ENCODE measurements around the gene DNAL4. TPM values are rescaled to one million over a fixed set of nuclear protein-coding genes. Genes with fewer than 3 reads are reported as not detected.

The DNAL4 gene
- total RNA-seq, 1 experiment from 2014 or later, result 8.3 TPM

DNA sequence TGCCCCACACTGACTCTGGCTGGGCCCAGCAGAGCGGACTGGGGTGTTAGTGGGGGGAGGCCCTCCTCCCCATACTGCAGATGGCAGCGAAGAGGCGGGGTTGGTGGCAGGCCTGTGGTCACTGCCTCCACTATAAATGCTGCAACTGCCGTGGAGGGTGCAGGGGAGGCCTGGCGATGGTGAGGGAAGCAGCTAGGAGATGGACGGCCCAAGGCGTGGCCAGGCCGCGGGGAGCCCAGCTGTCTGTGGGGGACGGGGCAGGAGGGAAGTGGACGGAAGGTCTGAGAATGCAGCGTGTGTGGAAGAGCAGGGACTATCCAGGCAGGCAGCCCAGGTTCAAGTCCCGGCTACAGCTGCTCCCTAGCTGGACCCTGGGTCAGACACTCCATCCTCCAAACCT is 18.3 kb downstream of the DNAL4 start:
- H4K5ac ChIP-seq (ENCODE audit: insufficient read length, low read depth, low read length), result no peak overlapping the region
- no peaks in the 10 kb centered on the region for H3K23me2 ChIP-seq (ENCODE audit: insufficient read length, low read depth, low read length, poor library complexity, severe bottlenecking)
- no peak overlapping the region for H3K4ac ChIP-seq (ENCODE audit: low read depth, low read length)
- no peak overlapping the region for H2BK15ac ChIP-seq (ENCODE audit: low read depth, low read length)
- Mint-ChIP-seq H3K4me3 (no peak overlapping the region), H3K36me3 (ENCODE audit: insufficient read depth in 1 of 3, low read depth in 3 of 3) (no peaks in the 10 kb centered on the region), H3K9me3 (no peaks in the 10 kb centered on the region), H3K27me3 (ENCODE audit: low read depth) (peaks cover 2% of the 10 kb centered on the region), H3K27ac (peak overlapping the region; percentile 44 to 90 (median 48); a peak in 5 of 7 replicates), H3K4me1 (peaks cover 4 to 15% of the 10 kb centered on the region in 2 experiments)
- no peak overlapping the region for H2BK120ac ChIP-seq (ENCODE audit: low read depth, low read length, poor library complexity, severe bottlenecking)
- H3K14ac ChIP-seq (ENCODE audit: insufficient read depth, low read length), result peak overlapping the region; percentile 65; the same call in 1 of the 2 replicates
- peak overlapping the region; percentile 56 for H3K18ac ChIP-seq (ENCODE audit: insufficient read length, low read depth, low read length)
- no peak overlapping the region for H4K8ac ChIP-seq (replicated peaks; ENCODE audit: insufficient read length, low read depth, low read length)
- H3K79me2 ChIP-seq (ENCODE audit: insufficient read depth, low read length), result no peaks in the 10 kb centered on the region
- no peaks in the 10 kb centered on the region for H3K9me3 ChIP-seq (ENCODE audit: control insufficient read depth, low read depth, low read length)
- TF ChIP-seq, protein P1, sequence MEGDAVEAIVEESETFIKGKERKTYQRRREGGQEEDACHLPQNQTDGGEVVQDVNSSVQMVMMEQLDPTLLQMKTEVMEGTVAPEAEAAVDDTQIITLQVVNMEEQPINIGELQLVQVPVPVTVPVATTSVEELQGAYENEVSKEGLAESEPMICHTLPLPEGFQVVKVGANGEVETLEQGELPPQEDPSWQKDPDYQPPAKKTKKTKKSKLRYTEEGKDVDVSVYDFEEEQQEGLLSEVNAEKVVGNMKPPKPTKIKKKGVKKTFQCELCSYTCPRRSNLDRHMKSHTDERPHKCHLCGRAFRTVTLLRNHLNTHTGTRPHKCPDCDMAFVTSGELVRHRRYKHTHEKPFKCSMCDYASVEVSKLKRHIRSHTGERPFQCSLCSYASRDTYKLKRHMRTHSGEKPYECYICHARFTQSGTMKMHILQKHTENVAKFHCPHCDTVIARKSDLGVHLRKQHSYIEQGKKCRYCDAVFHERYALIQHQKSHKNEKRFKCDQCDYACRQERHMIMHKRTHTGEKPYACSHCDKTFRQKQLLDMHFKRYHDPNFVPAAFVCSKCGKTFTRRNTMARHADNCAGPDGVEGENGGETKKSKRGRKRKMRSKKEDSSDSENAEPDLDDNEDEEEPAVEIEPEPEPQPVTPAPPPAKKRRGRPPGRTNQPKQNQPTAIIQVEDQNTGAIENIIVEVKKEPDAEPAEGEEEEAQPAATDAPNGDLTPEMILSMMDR (conservative IDR thresholded peaks at IDR 0.05), result no peak
- no peaks in the 10 kb centered on the region for H3K27me3 ChIP-seq (ENCODE audit: insufficient read depth, low read length)
- no peak overlapping the region for H3K23ac ChIP-seq (ENCODE audit: insufficient read length, low read depth, low read length)
- no peak overlapping the region for H3K56ac ChIP-seq (ENCODE audit: insufficient read length, low read depth, low read length)
- no peak overlapping the region for H2BK20ac ChIP-seq (ENCODE audit: low read depth, low read length, poor library complexity, severe bottlenecking)
- H3K9ac ChIP-seq (ENCODE audit: extremely low read depth, insufficient read length, low read length), result no peak overlapping the region
- WGBS (ENCODE audit: extremely low coverage, insufficient read length, low lambda C conversion rate), result no CpG with 5 or more reads among the region's 13 CpGs
- H3T11ph ChIP-seq (ENCODE audit: low read length), result no peak overlapping the region
- no peaks in the 10 kb centered on the region for H3K4me1 ChIP-seq (ENCODE audit: insufficient read depth, low read length)
- no peak overlapping the region for H2BK12ac ChIP-seq (ENCODE audit: insufficient read length, low read depth, low read length)
- H4K20me1 ChIP-seq (ENCODE audit: control insufficient read depth, insufficient read depth, insufficient read length), result no peaks in the 10 kb centered on the region
- H3K4me2 ChIP-seq (ENCODE audit: insufficient read depth, insufficient read length, low read length), result no peak overlapping the region
- H2BK5ac ChIP-seq (ENCODE audit: insufficient read length, low read length), result no peak overlapping the region
- H3K79me1 ChIP-seq (ENCODE audit: insufficient read depth, low read depth, low read length, poor library complexity, severe bottlenecking), result no peaks in the 10 kb centered on the region
- no peak for DNase-seq
- H2AK5ac ChIP-seq (ENCODE audit: insufficient read length, low read length), result no peak overlapping the region
- no peak overlapping the region for H2AFZ ChIP-seq (ENCODE audit: low read length)
- no peak overlapping the region for H4K91ac ChIP-seq (ENCODE audit: insufficient read length, low read depth, low read length)
- H3K27ac ChIP-seq (ENCODE audit: insufficient read length, low read depth, low read length), result no peak overlapping the region
